KBM-7 (cell line): ENCODE results near the gene PXDC1.
"Not testable (repeated sequence)": the region's sequence is repeated elsewhere in the genome, so short reads cannot be mapped to it uniquely, and the experiment has no call there.

ENCODE experiments used
- DNase-seq: peaks from one replicate; pipeline ENCODE4 v3.0.0-alpha.2; 2015
- in situ Hi-C: fragments of 300-500 bp; cut with MboI; formaldehyde crosslinking; loops from 2 replicates; pipeline ENCODE4 v1.14.3; 2020; ENCODE audit warnings: low sequenced_read_pairs, low pct_unique_long_range_greater_than_20kb, mixed read lengths

Gene PXDC1

GRCh38 chr6:3724451-3725144 lies 26.9 kb downstream of the PXDC1 start:
- in situ Hi-C loops = loop anchor here (25.0 kb wide), 1 partner anchor 263 kb away; no protein-coding TSS in a partner anchor
- no peak for DNase-seq

- in situ Hi-C loops = no loop called here
- no peak for DNase-seq
Measured at GRCh38 chr6:3723966-3724365, 27.5 kb downstream of the PXDC1 start.

DNA sequence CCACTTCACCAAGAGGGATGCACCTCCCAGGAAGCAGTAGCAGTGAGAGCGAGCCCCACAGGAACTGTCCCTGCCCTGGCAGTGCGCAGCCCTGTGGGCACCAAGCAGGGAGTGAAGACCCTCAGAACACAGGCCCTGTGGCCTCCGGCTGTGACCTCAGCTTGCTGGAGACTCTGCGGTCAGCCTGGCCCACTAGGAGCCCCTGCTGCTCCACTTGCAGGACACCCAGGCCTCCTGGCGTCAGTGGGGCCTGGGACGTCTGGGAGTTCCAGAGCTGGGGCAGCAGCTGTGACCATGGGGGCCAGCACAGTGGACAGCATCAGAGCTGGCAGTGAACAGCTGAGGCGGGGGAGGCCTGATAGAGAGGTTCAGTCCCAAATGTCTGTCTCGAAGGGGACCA lies 28.3 kb downstream of the PXDC1 start:
- no peak for DNase-seq
- in situ Hi-C loops = no loop called here

DNA sequence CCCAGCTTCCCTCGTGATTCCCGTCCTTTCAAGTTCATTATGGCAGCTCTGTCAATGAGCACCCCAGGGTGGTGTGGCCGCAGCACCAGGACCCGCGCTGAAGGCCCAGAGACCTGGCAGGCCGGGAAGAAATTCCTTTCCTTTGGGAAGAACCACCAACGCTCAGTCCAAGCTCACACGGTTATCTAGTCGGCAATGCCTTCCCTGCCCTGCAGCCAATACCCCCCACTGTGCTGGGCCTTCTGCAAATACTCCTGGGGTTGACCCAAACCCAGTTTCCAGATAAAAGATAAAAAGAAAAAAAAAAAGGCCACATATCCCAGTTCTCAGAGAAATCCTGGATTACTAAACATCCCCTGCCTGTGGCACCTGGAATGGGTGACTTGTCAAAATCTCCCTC lies 28.7 kb downstream of the PXDC1 start:
- DNase-seq = no peak
- in situ Hi-C loops = no loop called here

DNA sequence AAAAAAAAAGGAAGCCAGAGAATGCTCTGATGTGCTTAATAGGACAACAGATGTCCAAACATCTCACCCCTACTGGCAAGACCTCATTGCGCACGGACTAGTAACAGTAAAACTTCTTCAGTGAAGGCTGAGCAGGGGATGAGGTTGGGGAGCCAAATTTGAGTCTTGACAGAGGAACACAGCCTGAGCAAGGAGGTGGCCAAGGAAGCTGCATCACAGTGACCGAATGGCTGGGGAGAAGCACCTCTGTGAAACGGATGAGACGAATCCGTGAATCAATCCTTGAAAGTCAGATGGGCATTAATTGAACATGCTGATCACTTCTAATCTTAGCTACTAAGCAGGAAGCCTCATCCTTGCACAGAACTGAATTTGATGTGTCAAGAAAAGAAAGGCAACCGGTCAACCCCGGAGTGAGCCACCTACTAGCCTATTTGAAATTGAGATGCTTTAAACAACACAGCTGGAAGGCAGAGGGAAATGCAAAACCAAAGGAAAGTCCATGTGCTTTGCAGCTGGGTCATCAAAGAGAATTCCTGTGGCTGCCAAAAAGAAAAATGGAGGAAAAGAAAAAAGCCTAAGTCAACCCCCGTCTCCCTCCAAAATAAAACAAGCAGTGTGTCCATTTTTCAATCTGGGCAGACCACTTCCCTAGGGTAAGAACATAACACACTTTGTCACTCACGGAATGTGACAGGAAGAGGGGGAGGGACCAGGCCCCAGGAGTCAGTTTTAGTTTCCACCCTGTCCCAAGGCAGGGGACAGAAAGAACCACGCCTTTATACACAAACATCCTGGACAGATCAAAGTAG lies 29.5 kb downstream of the PXDC1 start:
- in situ Hi-C loops = no loop called here
- DNase-seq = no peak

GRCh38 chr6:3720770-3721169 lies 30.7 kb downstream of the PXDC1 start:
- DNase-seq, in situ Hi-C loops: not testable (repeated sequence)

DNA sequence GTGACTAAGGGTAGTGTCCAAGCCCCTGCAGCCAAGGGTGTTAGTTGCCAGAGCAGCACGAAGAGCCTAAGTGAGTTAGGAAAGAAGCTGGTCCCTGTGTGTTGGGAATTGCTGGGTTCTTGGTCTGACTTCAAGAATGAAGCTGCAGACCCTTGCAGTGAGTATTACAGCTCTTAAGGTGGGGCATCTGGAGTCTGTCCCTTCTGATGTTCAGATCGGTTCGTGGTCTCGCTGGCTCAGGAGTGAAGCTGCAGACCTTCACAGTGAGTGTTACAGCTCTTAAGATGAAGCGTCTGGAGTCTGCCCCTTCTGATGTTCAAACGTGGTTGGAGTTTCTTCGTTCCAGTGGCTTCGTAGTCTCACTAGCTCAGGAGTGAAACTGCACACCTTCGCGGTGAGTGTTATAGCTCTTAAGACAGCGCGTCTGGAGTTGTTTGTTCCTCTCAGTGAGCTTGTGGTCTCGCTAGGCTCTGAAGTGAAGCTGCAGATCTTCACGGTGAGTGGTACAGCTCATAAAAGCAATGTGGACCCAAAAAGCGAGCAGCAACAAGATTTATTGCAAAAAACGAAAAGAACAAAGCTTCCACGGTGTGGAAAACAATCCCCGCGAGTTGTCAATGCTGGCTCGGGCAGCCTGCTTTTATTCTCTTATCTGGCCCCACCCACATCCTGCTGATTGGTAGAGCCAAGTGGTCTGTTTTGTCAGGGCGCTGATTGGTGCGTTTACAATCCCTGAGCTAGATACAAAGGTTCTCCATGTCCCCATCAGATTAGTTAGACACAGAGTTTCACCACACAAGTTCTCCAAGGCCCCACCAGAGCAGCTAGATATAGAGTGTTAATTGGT lies 31.8 kb downstream of the PXDC1 start:
- DNase-seq = no peak
- in situ Hi-C loops = no loop called here

DNA sequence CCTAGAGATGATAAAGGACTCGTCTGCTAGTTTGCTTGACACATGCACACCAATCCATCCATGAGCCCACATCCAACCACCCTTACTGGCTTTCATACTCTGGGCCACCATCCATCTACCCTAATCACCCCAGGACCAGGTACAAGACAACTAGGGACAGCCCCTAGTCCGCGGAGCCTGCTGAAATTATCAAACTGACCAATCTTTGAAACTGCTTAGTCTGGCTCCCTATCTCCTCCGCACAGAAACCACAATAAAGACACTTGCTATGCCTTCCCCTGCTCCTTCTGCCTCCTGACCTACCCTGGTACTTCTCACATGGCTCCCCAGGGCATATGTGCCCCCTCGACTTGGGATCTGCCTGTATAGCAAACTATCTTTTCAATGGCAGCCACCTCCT lies 33.1 kb downstream of the PXDC1 start:
- in situ Hi-C loops = no loop called here
- no peak for DNase-seq

DNA sequence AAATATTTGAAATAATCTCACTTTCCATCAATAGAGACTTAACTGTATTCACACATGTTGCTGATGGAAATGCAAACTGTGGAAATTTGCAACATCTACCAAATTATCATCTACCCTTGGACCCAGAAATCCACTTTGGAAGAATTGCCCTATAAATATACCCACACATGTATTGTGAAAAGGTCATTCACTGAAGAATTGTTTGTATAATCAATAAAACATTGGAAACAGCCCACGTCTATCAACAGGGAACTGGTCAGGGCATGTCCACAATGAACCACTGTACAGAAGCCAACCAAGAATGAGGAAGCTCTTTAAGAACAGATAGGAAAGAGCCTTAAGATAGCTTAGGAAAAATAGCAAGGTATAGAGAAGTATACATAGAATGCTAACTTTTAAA lies 36.2 kb downstream of the PXDC1 start:
- in situ Hi-C loops = no loop called here
- DNase-seq = peak; percentile 8

- in situ Hi-C loops = no loop called here
- no peak for DNase-seq
Measured at GRCh38 chr6:3714768-3715167, 36.7 kb downstream of the PXDC1 start.

GRCh38 chr6:3714111-3714510 lies 37.4 kb downstream of the PXDC1 start:
- in situ Hi-C loops = no loop called here
- DNase-seq = no peak

DNA sequence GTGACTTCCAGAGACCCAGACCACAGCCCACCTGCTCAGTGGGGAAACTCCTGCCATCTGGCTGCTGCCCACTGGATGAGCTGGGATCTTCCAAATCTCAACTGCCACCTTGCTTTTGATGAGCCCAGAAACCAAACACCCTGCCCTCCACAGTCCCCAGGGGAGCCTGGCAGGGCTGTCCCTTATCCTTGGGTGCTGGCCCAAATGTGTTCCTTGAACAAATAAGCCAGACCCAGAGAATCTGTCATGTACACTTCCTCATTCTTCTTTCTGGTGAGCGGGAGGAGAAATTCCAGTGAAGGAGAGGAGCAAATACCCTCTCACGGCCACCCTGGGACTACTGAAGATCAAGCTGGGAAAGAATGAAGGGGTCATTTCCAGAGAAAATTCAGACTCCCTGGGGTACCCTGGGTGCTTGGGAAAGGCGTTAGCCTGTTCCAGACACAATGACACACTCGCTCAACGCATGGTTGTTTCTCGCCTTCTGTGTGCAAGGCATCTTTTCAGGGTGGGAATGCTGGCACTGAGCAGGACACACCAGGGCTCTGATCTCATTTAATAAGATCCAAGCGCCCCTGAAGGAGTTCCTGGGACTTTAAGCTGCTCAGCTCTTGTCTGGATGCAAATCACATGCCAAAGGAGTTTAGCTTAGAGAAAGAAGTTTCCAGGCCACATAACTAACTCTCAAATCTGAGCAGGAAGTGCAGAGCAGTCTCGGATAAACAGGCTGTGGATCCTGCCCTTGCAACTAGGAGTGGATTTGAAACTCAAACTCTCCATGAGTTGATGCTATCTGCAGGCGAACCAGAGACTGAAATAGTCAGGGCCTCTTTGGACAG lies 38.5 kb downstream of the PXDC1 start:
- in situ Hi-C loops = no loop called here
- no peak for DNase-seq

GRCh38 chr6:3711776-3712175 lies 39.7 kb downstream of the PXDC1 start:
- in situ Hi-C loops = no loop called here
- DNase-seq = no peak

GRCh38 chr6:3710403-3710802 lies 41.1 kb downstream of the PXDC1 start:
- in situ Hi-C loops = no loop called here
- DNase-seq = no peak

DNA sequence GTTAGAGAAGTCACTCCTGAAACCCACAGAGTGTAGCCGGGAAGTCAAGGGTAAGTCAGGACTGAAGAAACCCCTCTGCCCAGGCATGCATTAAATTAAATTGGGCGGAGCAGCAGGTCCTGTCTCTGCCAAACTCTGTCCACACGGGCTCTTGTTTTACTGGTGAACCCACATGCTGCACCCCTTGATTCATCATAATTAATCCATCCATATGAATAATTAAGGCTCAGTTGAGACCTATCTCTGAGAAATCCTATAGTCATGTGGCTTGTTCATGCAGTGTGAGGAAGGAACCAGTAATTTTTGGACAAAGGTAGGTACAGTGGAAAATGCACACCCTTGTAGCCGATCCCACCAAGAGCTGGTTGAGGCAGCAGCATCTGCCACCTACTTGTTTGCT lies 43.0 kb downstream of the PXDC1 start:
- DNase-seq = no peak
- in situ Hi-C loops = no loop called here

DNA sequence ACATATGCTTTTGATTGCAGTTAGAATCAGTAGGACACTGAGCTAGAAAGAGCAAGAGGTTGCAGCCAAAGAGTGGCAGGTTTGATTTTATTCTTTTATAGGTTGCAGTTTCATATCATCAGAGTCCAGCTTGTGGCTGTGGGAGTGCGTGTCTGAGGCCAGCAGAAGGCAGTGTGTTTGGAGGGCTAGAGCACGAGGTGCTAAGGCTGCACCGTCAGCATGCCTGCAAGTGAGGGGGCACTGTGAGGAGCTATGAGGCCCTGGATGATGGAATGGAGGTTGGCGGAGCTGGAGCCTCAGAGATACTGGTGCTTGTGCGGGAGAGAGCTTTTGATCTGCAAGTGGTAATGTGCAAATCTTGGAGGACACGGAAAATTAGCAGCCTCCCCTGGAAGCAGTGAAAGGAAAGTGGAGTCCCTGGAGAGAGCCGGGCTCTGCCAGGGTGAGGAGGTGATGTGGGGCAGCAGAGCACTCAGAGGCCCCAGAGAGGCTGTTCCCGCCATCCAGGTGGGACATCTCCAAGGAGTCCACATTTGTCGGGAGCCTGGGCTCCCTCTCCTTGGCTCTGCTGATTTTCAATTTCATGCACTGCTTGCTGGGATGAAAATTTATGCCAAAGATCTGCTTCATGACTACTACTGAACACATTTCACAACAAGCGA lies 43.6 kb downstream of the PXDC1 start:
- in situ Hi-C loops = no loop called here
- no peak for DNase-seq

DNA sequence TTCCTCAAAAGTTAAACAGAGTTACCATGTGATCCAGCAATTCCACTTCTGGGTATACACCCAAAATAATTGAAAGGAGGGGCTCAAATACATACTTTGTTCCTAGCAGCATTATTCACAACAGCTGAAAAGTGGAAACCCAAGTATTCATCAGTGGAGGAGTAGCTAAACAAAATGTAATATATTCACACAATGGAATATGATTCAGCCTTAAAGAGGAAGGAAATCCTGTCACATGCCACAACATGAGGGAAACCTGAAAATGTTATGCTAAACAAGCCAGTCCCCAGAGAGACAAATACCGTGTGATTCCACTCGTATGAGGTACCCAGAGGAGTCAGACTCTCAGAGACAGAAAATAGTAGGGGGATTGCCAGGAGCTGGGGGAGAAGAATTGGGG lies 44.5 kb downstream of the PXDC1 start:
- DNase-seq = no peak
- in situ Hi-C loops = no loop called here

GRCh38 chr6:3706547-3706946 lies 45.0 kb downstream of the PXDC1 start:
- in situ Hi-C loops = no loop called here
- no peak for DNase-seq

GRCh38 chr6:3701631-3702030 lies 49.9 kb downstream of the PXDC1 start:
- in situ Hi-C loops = no loop called here
- no peak for DNase-seq
